ENCODE measurements around the gene ARHGAP44.
"Not testable (repeated sequence)": the region's sequence is repeated elsewhere in the genome, so short reads cannot be mapped to it uniquely, and the experiment has no call there.

Gene ARHGAP44

DNA sequence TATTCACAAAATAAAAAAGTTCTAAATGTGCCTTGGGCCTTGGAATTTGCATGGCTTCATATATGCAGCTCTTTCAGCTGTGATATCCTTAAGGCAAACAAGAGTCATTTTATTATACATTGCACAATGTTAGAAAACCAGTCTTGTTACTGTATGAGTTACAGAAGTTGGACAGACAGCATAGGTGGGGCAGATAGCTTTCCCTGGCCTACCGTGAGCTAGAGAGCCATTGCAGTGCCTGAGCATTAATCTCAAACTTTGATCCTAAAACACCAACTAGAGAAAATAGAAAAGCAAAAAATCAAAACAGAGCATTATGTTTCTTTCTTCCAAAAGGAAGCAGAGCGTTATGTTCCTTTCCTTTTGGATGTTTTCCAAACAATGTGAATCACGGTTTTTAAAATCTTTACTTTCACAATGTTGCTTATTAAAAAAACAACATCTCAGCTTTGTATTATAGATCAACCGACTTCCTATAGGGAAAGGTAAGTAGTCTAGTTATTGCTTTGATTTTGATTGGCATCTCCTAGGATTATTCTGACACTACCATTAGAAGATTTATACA is 32.2 kb downstream of the ARHGAP44 start:
- DNase-seq = no peak

DNA sequence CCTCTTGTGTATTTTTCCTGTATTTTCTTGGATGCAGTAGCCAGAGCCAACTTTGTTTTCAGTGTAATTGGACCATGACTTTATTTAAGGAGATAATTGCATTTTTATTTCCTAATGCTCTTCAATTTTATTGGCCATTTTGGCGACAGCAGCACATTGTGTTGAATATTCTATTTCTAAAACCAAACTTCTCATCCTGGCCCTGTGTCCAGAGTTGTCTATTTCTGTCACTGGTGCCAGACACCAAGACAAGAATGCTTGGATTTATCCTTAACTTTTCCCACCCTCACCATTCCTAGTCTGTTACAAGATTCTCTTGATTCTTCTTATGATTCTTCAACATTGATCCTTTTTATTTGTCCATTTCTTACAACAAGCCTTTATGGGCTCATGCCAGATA is 37.1 kb downstream of the ARHGAP44 start:
- DNase-seq = no peak

DNA sequence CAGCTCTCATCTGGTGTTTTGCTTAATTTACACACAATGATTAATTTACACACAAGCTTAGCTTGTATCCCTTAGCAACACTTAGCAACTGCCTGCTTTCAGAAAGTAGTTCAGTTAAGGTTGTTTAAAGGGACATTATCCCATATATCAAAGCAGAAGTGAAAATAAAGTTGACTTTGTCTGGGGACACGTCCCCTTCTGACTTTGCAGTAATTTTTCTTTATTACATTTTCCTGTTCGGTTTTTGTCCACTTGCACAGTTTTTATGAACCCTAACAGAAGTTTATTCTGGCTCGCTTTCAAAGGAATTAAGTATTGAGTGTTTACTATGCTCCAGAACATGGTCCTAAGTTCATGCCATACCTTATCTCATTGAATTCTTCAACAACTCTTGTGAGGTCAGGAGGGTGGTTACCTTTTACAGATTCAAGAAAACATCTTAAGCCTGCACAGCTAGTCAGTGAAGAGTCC is 41.5 kb downstream of the ARHGAP44 start:
- DNase-seq = no peak

DNA sequence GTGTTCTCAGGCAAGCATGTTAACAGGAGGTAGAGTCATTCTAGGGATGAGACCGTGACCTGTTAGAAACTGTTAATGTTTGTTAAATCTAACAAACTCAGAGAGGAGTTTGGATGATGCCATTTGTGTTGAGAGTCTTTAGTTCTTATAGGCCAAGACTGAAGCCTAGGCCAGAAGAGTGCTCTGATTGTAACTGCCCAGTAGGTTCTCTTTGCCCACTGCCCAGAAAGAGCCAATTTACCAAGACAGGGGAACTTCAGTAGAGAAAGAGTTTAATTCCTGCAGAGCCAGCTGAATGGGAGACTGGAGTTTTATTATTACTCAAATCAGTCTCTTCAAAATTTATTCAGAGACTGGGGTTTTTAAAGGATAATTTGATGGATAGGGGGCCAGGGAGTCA is 42.5 kb downstream of the ARHGAP44 start:
- no peak for DNase-seq

DNA sequence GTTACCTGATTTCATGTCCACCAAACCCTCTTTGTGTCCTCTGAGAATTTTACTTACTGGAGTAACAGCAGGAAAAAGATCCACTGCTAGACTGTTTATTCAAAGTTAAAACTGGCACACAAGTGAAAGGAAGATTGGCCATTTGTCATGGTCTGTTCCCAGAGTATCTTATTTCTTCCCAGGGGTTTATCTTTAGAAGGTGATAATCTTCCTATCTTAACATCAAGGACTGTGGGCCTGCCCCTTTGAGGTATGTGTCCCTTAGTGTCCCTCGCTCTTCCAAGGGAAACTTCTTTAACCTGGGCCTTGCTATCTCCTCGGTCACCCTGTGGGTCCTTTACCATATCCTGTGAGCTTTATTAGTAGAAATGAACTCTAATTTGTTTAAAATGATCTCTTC is 49.7 kb downstream of the ARHGAP44 start:
- no peak for DNase-seq

DNA sequence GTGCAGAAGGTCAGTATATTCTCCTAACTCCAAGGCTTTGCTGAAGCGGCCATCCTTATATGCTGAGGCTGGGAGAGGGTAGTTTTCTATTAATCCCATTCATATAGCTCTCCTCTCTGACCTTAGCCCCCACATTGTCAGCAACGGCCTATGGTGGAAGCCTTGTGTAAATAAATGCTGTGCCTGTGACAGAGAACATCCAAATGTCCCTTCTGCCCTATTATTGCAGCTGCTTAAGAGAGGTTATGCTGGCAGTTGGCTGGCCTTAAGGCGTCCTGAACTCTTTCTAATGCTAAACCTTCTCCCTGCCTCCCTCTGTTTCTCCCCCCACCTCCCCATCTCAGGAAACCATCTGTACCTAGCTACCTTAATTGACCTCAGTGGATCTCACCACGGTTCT is 53.6 kb downstream of the ARHGAP44 start:
- no peak for DNase-seq

DNA sequence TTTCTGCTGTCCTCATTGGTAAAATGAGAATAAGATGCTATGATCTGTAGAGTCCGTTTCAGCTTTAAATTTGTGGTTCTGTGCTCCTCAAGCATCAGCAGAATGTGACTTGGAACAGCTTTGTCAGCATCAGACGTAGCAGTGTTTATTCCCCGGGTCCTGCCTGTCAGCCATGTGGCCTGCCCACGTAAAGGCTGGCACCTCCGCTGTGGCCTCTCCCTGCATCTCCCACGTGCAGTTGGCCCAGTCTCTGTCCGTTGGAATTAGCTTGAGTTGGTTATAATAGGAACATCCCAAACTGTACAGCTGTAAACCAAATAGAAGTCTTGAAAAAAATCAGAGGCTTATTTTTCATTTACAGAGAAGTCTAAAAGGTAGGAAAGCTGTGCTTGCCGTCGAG is 61.7 kb downstream of the ARHGAP44 start:
- DNase-seq = no peak

DNA sequence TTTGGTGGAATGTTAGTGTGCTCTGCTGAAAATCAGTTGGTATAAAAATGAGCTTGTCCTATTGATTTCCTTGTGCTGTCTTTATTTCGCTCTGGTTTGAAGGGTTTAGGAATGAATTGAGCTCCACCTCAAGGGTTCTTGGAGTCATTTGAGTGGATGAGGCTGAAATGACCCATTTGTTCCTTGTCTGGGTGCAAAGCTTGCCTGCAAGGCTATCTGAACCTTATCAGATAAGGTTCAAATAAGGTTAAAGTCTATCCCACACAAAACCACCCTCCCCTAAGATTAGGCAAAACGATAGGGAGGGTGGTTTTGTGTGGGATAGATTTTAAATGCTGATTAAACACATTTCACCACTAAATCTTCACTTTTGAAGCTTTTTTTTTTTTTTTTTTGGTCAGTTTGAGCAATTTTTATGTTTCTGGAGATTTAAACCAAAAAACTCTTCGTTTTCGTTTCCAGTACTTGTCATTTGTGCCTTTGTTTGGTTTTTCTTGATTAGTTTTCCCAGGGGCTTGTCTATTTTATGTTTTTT is 62.7 kb downstream of the ARHGAP44 start:
- no peak for DNase-seq

DNA sequence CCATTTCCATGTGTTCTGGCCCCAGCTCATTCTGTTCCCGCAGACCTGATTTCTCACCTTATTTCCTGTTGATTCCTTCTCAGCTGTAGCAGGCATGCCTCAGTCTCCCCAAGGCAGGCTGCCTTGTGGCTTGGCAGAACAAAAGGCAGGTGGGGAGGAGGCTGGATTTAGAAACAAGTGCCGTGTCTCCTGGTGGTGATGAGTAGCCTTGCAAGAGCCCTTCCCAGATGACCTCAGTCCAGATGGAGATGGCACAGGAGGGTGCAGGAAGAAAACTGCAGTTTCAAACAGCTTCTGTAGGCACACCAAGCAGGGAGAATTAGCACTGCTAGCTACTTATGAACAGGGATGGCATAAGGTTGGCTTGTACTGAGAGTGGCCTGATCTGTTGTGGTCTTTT is 64.6 kb downstream of the ARHGAP44 start:
- no peak for DNase-seq

DNA sequence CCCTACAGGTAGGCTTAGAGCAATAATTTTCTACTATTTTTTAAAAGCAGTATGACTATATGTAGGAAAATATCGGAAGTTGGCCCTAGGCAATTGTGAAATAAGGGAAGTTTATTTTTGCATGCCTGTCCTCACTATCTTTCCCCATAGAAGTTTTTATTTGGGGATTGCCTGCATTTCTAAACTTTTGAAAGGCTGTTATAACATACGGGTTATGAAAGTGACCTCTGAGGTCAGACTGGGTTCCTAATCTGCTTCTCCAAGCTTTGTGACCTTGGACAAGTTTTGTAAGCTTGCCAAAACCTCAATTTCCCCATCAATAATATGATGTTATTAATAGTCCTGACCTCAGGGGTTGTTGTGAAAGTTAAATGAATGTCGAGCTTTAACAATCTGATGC is 67.1 kb downstream of the ARHGAP44 start:
- DNase-seq = no peak

DNA sequence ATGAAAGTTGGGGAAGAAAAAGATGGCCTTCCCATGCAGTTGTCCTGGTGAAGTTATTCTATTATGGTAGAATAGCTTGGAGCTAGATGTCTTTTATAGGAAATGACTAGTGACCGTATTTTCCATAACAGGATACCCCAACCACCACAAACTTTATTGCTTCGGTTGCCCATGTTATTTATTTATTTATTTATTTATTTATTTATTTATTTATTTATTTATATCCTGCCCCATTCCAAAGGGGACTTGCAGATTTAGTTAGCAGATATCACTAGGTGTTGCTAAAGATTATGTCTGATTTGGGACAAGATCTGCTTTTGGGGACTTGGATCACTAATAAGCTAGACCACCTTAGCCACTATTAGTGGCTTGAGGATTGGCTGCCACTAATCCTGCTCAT is 68.3 kb downstream of the ARHGAP44 start:
- DNase-seq = no peak

DNA sequence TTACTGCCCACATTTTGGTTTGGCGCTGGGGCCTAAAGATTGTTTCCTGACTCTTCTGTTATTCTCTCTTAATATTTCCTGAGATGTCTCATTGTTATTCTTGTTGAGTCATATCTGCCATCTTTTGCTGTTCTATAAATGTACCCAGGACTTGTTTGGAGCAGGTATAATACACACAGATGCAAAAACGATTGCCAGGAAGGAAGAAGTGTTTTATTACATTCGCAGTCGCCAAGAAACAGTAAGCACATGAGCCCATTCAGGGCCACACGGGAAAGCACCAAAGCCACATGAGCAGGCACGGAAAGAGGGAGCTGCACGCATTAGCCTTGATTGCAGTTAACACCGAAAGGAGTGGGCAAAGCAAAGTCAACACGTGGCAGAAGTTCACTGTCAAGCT is 70.2 kb downstream of the ARHGAP44 start:
- no peak for DNase-seq

DNA sequence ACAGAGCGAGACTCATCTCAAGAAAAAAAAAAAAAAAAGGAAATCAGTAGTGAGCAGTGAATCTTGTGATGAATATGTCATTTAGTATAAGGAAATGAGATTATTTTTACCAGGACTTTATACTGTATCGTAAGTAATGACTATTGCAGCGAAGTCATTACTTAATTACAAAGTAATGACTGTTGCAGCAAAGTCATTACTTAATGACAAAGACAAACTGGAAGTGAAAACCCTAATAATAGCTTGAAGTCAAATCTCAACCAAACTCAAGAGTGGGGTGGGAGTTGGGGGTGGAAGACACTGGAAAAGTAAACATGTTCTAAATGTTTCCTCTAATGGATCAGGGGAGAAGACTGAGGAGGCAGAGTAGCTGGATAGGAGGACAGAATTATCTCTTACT is 76.5 kb downstream of the ARHGAP44 start:
- DNase-seq = no peak

DNA sequence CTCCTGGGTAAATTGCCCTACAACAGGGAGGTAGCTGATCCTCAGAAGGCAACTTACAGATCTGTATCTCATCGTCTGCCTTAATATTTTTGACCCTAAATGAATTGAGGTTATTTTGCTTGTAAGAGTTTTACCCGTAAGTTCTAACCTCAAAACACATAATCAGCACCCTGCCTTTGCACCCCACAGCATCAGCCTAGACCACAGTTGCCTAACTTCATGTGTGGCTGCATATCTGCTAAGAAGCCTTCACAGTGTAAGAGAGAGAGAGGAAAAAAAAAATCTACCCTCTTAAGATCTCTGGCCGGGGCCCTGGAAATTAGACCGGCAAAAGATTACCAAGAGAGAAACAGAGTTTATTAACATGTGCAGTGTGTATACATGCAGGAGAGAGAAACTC is 76.9 kb downstream of the ARHGAP44 start:
- DNase-seq = no peak

DNA sequence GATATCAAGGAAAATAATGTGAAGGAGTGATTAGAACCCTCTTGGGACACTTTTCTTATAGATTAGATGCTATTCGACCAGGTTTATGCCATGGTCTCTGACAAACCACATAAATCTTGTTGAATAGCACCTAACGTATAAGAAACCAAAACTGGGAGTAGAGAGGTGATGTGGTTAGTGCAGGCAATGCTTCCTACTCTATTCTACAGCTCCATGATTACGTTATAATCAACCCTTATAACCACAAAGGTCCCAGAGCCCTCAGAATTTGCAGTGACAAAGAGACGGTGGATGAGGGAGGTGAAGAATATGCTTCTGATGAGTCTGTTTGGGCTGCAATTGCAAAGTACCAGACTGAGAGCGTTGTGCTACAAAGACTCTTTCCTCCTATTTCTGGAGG is 78.4 kb downstream of the ARHGAP44 start:
- DNase-seq = no peak

DNA sequence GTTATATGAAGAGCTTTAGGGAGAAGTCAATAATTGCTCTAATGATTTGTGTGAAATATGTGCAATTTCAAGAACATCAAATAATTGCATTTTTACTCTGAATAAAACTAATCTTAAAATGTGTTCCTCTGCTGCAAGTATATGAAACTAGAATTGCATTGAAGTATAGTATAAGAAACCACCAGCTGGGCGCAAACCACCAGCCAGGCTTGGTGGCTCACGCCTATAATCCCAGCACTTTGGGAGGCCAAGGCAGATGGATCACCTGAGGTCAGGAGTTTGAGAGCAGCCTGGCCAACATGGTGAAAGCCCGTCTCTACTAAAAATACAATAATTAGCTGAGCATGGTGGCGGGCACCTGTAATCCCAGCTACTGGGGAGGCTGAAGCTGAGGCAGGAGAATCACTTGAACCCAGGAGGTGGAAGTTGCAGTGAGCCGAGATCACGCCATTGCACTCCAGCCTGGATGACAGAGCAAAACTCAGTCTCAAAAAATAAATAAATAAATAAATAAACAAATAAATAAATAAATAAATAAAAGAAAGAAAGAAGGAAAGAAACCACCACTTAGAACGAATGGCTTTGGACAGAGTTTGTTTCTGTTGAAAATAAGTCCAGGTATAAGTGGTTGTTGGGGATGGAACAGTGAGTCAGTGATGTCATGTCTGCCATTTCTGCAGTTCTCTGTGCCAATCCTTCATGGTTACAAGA is 84.3 kb downstream of the ARHGAP44 start:
- DNase-seq = not testable (repeated sequence)

DNA sequence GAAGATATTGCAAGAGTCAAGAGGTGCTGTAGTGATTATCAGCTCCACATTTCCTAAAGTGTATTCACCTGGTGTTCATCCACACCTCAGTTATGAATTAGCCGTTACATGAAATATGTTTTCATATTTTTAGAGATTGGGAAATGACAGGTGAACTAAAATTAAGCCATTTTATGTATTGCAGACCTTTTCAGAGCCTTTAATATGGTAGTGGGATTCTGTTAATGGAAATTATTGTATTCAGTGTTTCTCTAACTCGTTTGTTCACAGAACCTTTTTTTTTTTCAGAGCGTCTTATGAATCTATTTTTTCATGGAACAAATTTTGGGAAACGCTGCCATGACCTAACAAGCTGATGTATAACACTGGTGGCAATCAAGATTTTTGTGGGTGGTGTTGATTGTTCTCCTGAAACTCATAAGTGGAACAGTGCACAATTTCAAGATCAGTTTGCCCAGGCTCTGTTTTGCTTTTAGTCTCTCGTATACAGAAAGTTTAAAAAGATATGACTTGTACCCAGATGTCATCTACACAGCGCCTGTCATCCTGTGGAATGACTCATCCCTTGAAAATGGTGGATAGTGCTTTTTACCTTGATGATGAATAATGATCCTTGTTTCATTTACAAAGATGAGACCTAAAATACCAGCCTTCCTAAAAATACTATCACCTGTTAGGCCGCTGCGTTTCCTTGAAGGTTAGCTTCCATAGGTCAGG is 88.8 kb downstream of the ARHGAP44 start:
- no peak for DNase-seq

DNA sequence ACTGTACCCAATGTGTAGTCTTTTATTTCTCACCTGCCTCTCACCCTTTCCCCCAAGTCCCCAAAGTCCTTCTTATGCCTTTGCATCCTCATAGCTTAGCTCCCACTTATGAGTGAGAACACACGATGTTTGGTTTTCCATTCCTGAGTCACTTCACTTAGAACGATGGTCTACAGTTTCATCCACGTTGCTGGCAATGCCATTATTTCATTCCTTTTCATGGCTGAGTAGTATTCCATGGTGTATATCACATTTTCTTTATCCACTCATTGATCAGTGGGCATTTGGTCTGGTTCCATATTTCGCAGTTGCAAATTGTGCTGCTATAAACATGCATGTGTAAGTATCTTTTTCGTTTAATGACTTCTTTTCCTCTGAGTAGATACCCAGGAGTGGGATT is 89.8 kb downstream of the ARHGAP44 start:
- DNase-seq = not testable (repeated sequence)

DNA sequence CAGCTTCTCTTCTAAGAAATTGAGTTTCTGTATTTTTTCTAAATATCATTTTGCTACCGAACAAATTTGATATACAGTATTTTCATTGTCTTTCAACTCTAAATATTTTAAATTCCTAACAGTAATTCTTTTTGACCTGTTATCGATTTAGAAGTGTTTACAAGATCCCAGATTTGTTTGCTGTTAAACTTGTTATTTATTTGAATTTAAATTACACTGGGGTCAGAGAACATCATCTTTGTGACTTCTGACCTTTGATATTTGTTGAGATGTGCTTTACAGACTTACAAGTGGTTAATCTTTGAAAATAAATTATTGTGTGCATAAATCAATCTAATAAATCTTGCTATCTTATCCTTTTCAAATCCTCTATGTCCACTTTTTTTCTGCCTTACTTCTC is 94.2 kb downstream of the ARHGAP44 start:
- no peak for DNase-seq

DNA sequence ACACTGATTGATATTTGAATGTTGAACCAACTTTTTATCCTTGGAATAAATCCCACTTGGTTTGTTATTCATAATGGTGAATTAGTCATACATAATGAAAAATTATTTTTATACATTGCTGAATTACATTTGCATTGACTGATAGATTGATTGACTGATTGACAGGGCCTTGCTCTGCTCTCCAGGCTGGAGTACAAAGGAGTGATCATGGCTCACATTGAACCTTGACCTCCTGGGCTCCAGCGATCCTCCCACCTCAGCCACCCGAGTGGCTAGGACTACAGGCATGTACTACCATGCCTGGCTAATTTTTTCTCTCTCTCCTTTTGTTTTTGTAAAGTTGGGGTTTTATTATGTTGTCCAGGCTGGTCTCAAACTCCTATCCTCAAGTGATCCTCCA is 97.8 kb downstream of the ARHGAP44 start:
- no peak for DNase-seq

DNA sequence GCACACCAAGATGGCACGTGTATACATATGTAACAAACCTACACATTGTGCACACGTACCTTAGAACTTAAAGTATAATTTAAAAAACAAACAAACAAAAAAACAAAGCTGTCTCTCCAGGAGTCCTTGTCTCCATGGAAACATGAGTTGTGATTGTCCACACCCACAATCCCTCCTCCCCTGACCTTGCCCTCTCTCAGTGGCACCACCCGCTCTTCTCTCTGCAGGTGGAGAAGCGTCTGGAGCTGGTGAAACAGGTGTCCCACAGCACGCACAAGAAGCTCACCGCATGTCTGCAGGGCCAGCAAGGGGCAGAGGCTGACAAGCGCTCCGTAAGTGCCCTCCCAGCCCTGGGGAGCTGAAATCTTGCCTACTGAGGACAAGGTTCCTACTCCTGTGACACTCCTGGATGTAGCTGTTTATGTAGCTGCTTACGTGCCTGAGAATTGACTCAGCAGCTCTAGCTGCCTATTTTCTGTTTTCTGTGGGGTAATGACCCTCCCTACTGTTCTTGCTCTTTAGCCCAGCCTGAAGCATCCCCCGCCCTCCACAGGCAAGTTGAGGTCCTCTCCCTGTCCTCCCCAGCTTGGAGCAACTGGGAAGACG is 107.0 kb downstream of the ARHGAP44 start:
- no peak for DNase-seq

DNA sequence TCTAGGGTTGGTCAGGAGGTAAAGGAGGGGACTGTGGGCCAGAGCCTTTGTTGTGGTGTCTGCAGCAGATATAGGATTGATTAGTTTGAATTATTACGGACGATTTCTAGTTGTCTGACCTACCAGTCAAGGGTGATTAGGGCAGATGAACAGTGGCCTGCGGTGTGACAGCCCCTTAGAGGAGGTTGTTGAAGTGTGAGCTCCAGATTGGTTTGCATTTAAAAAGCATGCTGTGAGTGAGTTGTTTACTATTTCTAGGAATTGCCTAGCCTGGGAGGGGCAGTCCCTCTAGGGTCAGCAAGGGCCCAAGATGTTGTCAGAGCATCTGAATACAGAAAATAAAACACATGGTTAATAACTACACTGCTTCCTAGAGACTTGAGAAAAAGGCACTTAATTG is 108.8 kb downstream of the ARHGAP44 start:
- no peak for DNase-seq

DNA sequence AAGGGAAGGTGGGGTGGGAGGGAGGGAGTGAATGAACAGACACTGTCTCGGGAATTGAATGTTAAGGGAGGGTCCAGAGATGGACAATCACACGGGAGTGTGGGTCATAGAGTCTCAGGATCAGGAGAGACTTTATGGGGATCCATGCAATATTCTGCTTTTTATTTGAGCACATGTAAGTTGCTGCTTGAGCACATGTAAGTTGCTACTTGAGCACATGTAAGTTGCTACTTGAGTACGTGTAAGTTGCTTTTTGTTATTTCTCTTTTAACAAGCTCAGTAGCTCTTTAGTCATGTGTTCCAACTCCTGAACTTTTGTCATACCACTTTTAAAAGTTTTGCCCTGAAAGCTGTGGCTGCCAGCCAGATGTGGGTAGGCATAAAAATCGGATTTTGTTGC is 110.3 kb downstream of the ARHGAP44 start:
- no peak for DNase-seq

DNA sequence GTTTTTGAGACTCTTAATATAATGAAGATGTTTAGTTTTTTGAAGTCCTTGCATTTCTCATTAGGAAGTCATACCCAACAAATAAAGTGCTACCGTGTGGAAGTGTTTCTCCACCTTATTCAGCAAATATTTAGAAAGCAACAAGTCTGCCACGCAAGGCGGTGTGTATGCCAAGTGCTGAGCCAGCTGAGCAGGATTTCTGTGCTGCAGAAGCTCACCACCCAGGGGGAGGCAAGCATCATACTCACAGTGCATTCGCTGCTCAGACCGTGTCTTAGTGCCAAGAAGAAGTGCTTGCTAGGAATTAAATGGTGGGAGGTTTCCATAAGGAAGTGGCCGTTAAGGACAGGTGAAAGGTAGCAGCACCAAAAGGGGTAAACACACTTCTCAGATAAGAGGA is 111.2 kb downstream of the ARHGAP44 start:
- no peak for DNase-seq

All from CD4-positive, alpha-beta T cell treated with Interleukin-4 for 4 hours (primary cell).